Activated T-cell treated with anti-CD3 and anti-CD28 coated beads for 1 hour (primary cell): ENCODE measurements around the gene C1QTNF6.
"Not testable (repeated sequence)": the region's sequence is repeated elsewhere in the genome, so short reads cannot be mapped to it uniquely, and the experiment has no call there.

Experiments used
- DNase-seq: peaks from one replicate; pipeline ENCODE4 v3.0.0-alpha.2; 2020; ENCODE audit warnings: low read depth

The C1QTNF6 gene

DNA sequence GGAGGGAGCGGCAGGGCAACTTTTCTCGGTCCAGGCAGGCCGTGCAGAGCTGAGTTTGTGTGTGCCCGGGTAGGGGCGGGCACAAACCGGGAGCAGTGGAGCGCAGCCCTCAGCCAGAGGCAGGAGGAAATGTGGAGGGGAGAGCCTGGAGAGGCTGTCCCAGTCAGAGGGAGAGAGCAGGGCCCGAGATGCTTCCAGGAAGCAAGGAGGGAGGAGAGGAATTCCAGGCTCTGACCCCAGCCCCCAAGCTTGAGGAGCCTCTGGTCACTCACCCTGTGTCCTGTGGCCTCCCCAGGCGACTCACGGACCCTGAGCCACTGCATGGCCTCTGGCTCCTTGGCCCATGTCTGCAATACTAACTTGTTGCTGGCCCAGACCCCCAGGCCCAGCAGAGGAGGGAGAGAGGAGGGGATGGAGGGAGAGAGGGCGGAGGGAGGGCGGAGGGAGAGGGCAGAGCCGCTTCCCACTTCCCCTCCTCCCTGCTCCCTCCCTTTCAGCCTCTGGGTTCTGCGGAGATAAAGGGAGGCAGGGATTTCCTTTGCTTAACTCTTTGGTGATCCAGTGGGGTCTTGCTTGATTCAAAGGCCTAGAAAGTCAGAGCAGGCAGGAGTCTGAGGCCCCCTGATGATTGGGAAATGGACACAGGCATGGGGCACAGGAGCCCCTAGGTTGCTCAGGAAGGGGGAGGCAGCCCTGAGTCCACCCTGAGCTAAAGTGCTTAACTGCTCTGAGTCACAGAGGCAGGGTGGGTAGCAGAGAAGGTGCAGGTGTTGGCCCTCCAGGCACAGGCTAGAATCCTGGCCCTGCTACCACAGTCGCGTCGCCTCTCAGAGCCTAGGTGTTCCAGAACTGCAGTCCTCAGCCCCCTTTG, at the start of gene C1QTNF6:
Gene C1QTNF6 (minus strand): TSS at position 357 of the 871 bp plus-strand sequence. CDS start 34 bp downstream, at position 323.
- DNase-seq: no peak

DNA sequence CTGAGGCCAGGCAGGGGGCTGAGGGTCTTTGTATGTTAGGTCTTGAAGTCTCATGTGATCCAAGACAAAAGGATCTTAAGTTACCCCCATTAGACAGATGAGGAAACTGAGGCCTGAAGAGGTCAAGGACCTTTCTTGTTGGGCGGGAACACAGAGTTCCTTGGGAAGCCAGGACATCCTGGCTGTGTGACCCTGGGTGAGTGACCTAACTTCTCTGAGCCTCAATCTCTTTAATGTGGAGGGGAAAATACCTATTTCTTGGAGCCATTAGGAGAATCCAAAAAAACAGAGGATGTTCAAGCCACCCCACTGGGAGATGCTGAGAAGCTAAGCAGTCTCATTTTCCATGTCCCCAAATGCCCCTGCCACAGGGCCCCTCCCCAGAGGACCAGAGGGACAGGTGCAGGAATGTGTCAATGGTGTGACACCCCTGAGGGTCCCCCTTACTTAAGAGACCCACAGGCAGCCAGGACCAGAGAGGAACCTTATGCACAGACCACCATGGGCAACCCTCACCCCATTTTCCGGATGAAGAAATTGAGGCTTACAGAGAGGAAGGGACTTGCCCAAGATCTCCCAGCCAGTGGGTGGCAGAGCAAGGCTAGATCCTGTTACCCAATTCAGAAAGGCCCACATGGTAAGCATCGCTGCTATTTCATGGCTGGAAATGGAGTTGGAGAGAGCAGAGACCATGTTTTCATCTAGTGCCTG, 48.0 kb upstream of the C1QTNF6 start:
- no peak for DNase-seq

DNA sequence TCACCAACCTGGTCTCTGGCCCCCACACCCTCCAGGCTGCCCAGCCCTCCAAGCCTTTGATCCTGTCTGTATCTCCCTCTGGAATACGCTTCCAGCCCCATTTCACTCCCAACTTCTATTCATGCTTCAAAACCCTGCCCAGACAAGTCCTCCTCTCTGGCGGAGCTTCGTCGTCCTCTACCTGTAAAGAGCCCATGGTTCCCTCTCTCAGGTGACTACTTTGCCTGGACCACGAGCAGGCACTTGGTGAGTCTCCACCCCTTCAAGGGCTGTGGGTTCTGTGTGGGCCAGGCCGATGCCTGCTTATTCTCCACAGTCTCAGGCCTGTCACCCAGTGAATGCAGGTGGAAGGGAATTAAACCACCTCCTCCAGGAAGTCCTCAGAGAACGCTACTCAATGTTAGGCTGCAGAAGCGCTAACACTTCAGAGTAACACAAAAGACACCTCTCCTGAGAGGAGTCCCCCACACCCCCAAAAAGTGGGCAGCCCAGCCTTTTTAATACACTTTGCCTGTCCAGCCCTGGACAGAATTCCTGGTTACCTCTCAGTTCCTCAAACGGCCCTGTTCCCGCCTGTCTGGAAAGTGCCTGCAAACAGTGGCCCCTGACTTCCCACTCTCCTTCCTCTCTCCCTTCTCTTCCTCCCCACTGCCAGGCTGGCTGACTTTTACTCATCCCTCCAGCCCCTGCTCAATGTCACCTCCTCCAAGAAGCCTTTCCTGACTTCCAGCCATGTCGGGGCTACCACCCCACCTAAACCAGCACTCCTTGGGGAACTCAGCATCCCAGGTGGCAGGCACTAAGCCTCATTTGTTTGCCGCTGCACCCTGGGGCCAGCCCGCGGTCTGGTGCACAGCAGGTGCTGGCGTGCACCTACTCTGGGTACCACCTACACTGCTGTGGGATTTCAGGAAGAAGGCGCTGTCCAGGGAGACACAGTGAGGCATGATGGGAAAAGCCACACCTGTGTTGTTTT, 47.0 kb upstream of the C1QTNF6 start:
- DNase-seq: no peak

DNA sequence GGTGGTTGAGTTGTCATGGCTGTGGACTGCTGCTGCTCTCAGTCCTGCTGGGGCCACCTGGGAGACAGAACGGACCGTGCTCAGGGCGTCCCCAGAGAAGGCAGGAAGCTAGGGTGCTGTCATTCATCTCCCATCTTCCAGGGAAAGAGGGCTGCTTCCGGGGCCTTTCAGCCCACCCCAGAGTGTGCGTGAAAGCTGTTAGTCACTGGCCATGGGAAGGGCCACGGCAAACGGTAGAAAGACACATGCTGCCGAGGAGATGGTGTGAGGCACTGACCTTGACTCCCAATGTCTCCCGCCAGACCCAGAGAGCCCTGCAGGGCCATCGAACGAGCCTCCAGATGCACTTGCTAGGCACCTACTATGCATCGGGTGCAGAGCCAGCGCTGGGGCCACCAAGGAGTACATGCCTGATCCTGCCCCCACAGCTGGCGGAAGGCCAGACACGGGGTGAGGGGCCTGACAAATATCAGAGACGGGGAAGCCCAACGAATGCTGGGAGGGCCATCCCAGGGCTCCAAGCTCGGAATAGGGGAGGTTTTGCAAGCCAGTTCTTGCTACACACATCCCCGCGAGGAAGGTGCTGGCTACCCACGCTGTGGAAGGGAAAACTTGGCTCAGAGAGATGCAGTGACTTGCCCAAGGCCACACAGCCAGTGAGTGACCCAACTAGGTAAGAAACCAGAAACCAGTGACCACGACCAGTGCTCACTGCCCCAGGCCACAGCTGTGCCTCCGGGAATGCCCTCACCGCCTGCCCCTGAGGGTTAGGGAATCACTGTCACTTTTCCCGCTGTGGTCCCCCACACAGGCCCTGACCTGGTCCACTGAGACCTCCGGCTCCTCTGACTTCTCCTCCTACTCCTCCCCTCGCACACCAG, 45.9 kb upstream of the C1QTNF6 start:
- DNase-seq: no peak

DNA sequence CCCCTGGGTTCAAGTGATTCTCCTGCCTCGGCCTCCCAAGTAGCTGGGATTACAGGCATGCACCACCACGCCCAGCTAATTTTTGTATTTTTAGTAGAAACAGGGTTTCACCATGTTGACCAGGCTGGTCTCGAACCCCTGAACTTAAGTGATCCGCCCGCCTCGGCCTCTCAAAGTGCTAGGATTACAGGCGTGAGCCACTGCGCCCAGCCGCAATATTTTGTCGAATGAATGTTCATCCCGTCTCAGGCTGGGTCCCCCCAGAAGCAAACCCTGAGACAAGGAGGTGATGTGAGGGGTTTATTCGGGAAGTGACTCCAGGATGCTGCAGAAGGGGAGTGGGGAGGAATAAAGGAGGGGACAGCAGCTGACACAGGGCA, 45.3 kb upstream of the C1QTNF6 start:
- not testable (repeated sequence) for DNase-seq

DNA sequence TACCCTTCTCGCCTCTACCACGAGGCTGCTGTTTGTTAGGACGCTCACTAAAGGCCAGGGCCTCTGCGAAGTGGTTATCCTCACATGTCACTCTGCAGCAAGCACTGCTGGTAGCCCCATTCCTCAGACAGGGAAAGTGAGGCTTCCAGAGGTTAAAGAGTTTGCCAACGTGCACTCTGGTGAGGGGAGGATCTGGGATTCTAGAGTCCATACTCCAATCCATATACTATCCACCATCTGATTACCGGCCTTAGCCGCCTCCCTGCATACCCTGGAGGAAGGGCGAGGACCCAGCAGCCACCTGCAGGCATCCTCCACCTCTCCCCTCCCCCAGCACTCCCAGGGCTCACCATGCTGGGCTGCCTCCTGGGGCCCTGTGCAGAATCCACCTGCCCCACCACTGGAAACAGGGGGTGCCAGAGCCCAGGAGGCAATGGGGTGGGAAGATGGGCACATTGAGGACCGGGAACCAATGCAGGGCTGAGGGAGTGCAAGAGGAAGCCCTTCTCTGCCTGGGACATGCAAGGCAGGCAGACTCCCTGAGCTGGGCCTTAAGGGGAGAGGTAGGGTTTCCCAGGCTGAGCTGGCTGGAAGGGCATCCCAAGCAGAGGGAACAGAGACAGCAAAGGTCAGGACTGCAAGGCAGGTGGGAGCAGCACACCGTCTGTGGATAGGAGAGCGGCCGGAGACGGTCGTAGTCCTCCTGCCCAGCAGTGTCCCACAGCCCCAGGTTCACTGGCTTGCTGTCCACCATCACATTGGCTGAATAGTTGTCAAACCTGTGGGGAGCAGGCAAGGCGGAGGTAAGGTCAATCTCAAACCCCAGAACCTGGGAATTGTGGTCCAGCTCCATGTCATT, 44.3 kb upstream of the C1QTNF6 start:
- no peak for DNase-seq

DNA sequence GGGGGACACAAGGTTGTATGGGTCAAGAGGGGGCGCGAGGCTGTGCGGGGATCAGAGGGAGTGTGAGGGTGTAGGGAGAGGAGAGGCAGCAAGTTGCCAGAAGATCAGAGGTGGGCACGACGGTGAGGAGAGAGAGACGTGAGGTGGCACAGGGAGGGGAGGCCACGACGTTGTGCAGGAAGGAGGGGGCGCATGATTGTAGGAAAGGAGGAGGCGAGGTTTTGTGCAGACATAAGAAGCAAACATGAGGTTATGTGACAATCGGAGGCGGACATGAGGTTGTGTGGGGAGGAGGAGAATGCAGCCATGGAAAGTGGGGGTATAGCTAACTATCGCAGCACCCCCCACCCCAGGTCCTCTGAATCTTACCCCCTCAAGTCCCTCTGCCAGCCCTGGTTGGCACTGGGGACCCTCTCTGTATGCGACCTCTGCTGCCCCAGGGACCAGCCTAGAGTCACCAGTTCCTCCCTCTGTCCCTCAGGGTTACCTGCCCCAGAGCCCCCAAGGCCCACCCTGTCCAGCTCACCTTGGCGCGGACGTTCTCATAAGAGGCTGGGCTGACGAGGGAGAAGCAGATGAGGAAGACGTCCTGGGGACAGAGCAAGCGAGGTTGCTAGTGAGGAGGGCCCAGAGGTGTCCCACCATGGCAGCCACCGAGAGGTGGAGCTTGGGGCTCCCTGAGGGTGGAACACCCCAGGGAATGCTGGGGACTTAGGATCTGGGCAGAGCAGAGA, 43.5 kb upstream of the C1QTNF6 start:
- DNase-seq: no peak

DNA sequence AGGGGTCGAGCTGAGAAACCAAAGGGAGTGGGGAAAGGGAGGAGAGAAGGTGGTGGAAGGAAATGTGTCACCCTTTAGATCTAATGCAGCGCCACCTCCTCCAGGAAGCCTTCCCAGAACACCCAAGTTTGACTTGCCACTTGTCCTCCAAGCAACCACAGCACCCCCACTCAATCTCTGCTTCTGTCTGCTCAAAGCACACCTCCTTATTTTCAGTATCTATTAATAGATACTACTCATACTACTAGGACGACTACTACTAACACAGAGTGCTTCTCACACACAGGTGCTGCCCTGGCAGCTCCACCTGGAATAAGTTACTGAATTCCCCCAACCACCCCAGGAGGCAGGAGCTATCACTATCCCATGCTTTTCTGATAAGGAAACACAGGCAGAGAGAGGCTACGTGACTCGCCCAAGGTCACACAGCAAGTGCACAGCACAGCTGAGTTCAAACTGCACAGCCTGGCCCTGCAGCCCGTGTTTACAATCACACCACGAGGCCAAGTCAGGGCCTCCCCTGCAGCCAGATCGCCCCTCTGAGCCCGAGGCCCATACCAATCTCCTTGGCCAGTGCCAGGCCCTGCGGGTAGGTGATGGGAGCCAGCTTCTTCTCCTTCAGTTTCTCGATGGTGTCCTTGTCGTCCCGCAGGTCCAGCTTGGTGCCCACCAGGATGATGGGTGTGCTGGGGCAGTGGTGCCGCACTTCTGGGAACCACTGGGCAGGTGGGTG, 42.8 kb upstream of the C1QTNF6 start:
- no peak for DNase-seq

DNA sequence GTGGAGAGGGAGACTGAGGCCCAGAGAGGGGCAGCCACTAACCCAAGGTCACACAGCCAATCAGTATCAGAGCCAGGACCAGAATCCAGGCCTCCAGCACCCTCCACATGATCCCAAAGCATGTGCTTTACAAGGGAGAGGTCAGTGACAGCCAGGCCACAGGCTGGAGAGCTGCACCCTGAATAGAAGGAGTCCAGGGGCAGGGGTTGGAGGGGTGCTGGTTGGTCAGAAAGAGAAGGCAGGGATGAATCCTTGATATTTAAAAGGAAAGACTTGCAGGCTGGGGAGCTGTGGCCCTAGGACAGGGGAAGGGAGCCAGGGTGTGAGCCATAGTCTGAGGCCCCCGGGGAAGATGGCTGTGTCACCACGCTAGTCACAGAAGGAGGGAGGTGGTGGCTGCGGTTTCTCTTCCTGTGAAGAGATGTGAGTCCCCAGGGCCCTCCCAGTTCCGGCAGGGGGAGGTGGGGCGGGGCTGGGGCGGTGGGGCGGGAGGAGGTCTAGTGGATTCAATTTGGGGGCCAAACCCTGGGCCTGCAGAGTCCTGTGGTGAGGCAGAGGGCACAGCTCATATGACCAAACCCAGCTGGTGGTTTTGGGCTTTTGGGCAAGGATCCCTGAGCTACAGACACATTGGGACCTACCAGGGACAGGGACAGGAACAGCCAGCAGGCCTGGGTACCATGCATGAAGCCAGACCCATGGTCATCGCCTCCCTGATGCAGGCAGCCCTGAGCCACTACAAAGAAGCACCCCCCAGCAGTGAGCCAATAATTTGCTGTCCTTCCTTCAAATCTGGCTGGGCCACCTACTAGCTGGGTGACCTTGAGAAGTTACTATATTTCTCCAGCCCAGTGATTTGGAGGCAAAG, 42.0 kb upstream of the C1QTNF6 start:
- peak; percentile 82 for DNase-seq

DNA sequence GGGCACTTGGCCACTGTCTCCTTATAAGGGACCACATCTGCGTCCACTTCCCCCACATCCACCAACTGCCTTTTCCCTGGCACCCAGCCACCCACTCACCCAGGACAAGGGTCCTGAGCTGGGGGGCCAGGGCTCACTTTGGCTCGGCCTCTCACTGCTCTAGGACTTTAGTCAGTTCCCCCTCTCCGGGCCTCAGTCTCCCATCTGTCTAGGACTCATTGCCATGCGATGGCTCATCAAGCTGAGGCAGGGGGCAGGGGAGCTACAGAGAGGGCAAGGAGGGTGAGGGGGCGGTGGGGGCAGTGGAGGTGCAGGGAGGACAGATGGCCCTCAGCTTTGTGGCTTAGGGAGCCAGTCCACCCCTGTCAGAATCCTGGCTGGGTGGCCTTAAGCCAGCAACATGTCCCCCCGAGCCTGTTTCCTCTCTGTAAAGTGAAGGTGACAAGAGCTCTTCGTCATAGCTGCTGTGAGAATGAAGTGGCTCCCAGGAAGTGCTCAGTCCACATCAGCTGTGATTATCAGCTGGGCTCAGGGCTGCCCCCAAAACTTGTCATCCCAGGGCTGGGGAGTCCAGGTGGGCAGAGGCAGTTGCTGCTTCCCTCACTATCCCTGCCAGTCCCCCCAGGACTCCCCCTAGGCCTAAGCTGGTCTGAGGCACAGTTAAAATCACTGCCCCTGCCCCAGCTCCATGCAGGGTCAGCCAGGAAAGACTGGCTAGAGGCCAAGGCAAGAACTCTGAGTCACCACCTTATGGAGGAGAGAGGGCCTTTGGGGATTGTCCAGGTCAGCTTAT, 41.2 kb upstream of the C1QTNF6 start:
- no peak for DNase-seq

DNA sequence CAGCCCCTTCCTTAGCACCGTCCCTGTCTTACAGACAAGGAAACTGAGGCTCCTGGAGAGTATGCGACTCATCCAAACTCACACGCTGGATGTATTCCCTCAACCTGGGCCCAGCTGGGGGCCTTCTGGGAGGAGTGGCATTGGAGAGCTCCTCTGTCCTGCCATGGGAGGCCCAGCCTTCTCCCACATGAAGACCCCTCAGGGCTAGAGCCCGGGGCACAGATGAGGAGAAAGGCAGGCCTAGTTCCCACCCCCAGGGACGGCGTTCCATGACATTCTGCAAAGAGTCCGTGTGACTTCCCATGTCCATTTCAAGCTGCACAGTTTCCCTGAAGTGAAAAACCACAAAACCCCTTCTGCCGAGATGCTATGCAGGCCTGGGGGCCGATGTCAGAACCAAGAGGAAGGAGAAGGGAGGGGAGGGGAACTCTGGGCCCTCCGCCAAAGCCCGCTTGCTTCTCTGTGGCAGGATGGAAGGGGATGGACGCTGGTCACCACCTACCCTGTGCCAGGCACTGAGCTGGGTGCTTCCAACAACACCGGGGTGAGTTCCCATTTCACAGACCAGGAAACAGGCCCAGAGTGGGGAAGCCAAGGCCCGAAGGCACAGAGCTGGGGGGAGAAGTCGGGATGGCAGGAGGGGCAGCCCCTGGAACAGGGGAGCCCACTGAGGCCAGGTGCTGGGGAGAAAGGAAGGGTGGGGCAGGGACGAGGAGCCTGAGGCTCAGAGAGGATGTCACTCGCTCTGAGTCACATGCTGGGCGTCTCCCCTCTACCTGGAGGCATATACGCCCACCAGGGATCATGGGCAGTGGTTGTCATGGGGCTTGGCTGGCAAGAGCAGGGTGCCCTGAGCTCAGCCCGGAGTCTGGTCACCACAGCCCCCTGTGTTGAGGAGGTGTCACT, 40.3 kb upstream of the C1QTNF6 start:
- DNase-seq: peak; percentile 46

DNA sequence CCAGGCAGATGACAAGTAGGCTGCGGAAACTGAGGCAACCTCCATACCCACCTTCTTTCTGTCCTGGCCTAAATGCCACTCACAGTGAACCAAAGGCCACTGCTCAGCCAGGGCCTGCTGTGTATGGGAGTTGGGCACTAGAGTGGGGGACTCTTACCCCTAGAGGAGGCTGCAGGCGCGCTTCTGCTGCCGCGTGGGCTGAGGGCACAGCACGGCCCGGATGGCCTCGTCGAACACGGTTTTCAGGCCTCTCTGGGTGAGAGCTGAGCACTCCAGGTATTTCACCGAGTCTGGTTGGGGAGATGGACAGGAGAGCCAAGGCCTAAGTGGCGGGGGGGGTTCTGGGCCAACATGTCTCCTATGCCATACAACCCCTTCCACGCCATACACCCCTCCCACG, 38.5 kb upstream of the C1QTNF6 start:
- DNase-seq: no peak

DNA sequence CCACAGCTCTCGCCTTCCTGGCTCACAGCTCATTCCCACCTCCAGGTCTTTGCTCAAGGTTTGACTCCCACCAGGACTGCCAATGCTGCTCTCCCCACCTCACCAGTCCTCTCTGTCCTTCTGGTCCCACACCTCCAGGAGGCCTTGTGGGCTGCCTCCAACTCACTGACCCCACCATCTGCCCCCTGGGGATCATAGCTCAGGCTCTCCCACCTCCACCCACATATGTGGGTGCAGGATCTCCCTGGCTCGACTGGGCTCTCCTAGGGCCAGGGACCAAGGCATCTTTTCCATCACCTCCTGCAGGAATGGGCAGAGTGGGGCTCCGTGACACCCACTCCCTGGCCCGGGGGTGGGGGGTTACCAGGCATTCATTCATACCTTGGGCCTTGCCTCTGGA, 38.0 kb upstream of the C1QTNF6 start:
- DNase-seq: no peak

DNA sequence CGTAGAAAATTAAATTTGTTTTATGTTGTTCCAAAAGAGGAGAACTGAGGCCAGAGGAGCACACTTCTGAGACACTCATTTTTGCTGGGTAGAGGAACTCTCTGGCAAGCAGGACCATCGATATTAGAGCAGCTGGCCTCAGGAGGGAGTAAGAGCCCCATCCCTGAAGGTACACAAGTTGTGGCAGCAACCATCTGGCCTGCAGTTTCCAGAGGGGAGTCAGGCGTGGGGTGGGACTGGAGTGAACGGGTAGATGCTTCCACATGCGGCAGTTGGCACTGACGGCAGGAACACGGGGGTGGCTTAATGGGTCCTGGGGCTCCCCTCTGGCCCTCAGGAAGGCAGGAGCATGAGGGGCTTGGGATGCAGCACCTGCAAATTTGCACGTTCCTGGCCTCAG, 37.4 kb upstream of the C1QTNF6 start:
- DNase-seq: no peak

DNA sequence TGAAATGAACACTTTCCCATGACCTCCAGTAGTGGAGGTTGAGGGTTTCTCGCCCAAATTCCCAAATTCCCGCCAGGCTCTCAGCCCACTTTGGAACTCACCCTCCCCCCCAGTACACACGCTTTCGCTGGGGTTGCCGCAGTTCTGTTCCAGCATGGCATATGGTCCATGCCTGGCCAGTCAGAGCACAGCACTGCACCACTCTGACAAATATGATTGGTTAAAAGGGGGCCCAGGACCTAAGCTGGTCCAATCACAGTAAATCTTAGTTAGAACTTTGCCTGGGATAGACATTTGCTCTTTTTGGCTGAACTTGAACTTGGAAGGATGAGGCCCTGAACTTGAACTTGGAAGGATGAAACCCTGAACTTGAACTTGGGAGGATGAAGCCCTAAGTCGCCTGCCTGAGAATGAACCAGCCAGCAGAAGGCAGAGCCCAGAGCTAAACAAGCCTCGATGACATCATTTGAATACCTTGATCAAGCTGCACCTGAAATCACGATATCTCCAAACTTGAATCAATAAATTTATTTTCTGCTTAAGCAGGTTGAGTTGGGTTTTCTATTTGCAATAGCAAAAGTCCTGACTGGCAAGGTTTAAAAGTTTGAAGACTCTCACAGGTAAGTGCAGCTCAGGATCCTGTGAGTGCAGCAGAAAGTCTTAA, 36.8 kb upstream of the C1QTNF6 start:
- no peak for DNase-seq
